H9 (cell line): ENCODE data around the gene TRA2B. TPM values are rescaled to one million over a fixed set of nuclear protein-coding genes. Genes with fewer than 3 reads are reported as not detected.

Source experiments
- DNase-seq: peaks from one replicate; pipeline ENCODE4 v3.0.0-alpha.2; 2017
- H2AFZ ChIP-seq: one replicate; pipeline ENCODE4 v1.6.1; 2013; ENCODE audit warnings: mild to moderate bottlenecking, low read length, control low read depth, moderate library complexity
- H2AK5ac ChIP-seq: 2 replicates; pipeline ENCODE4 v1.6.1; 2013; ENCODE audit warnings: low read length, control low read depth, mixed read lengths; ENCODE audit not compliant: insufficient read length
- H2BK120ac ChIP-seq: one replicate; pipeline ENCODE4 v1.6.1; 2013; ENCODE audit warnings: low read depth, mild to moderate bottlenecking, low read length, control low read depth, inconsistent platforms; ENCODE audit not compliant: poor library complexity, severe bottlenecking
- H2BK12ac ChIP-seq: 2 replicates; pipeline ENCODE4 v1.6.1; 2013; ENCODE audit warnings: low read length, control low read depth, mixed read lengths, low read depth; ENCODE audit not compliant: insufficient read length
- H2BK15ac ChIP-seq: 2 replicates; pipeline ENCODE4 v1.6.1; 2013; ENCODE audit warnings: low read depth, low read length, control low read depth
- H2BK20ac ChIP-seq: one replicate; pipeline ENCODE4 v1.6.1; 2013; ENCODE audit warnings: low read depth, mild to moderate bottlenecking, low read length, control low read depth, inconsistent platforms; ENCODE audit not compliant: poor library complexity, severe bottlenecking
- H2BK5ac ChIP-seq: 2 replicates; pipeline ENCODE4 v1.6.1; 2013; ENCODE audit warnings: low read length, control low read depth, mixed read lengths; ENCODE audit not compliant: insufficient read length
- H3K14ac ChIP-seq: 2 replicates; pipeline ENCODE4 v1.6.1; 2013; ENCODE audit warnings: low read length, control low read depth; ENCODE audit not compliant: insufficient read depth
- H3K18ac ChIP-seq: 2 replicates; pipeline ENCODE4 v1.6.1; 2013; ENCODE audit warnings: low read depth, mild to moderate bottlenecking, mixed read lengths, low read length, control low read depth; ENCODE audit not compliant: insufficient read length
- H3K23ac ChIP-seq: 2 replicates; pipeline ENCODE4 v1.6.1; 2013; ENCODE audit warnings: low read length, control low read depth, mixed read lengths, low read depth; ENCODE audit not compliant: insufficient read length
- H3K23me2 ChIP-seq: 2 replicates; pipeline ENCODE4 v1.6.1; 2013; ENCODE audit warnings: low read depth, mild to moderate bottlenecking, mixed read lengths, low read length, control low read depth; ENCODE audit not compliant: insufficient read length, poor library complexity, severe bottlenecking
- H3K27ac ChIP-seq: 2 replicates; pipeline ENCODE4 v1.5.1; 2013; ENCODE audit warnings: low read length, control low read depth, mixed read lengths, low read depth; ENCODE audit not compliant: insufficient read length
- H3K27me3 ChIP-seq: 2 replicates; pipeline ENCODE4 v1.6.1; 2013; ENCODE audit warnings: low read length, control low read depth, inconsistent platforms; ENCODE audit not compliant: insufficient read depth
- H3K4ac ChIP-seq: 2 replicates; pipeline ENCODE4 v1.6.1; 2013; ENCODE audit warnings: low read depth, mild to moderate bottlenecking, control low read depth, inconsistent platforms, low read length, moderate library complexity
- H3K4me1 ChIP-seq: 2 replicates; pipeline ENCODE4 v1.6.1; 2013; ENCODE audit warnings: low read length, control low read depth, inconsistent platforms; ENCODE audit not compliant: insufficient read depth
- H3K4me2 ChIP-seq: 2 replicates; pipeline ENCODE4 v1.6.1; 2013; ENCODE audit warnings: low read length, control low read depth, mixed read lengths; ENCODE audit not compliant: insufficient read length, insufficient read depth
- H3K56ac ChIP-seq: 2 replicates; pipeline ENCODE4 v1.6.1; 2013; ENCODE audit warnings: low read depth, mild to moderate bottlenecking, mixed read lengths, low read length, control low read depth; ENCODE audit not compliant: insufficient read length
- H3K79me1 ChIP-seq: 2 replicates; pipeline ENCODE4 v1.6.1; 2013; ENCODE audit warnings: low read depth, mild to moderate bottlenecking, moderate library complexity, low read length, control low read depth, inconsistent platforms; ENCODE audit not compliant: insufficient read depth, poor library complexity, severe bottlenecking
- H3K79me2 ChIP-seq: 2 replicates; pipeline ENCODE4 v1.6.1; 2013; ENCODE audit warnings: low read length, control low read depth, inconsistent platforms; ENCODE audit not compliant: insufficient read depth
- H3K9ac ChIP-seq: 2 replicates; pipeline ENCODE4 v1.6.1; 2013; ENCODE audit warnings: low read length, control low read depth, mixed read lengths; ENCODE audit not compliant: insufficient read length; ENCODE audit errors: extremely low read depth
- H3K9me3 ChIP-seq: one replicate; pipeline ENCODE4 v1.6.1; 2013; ENCODE audit warnings: low read depth, low read length, inconsistent platforms; ENCODE audit not compliant: control insufficient read depth
- H3T11ph ChIP-seq: one replicate; pipeline ENCODE4 v1.6.1; 2013; ENCODE audit warnings: mild to moderate bottlenecking, low read length, control low read depth, inconsistent platforms
- H4K20me1 ChIP-seq: one replicate; pipeline ENCODE4 v1.6.1; 2013; ENCODE audit not compliant: control insufficient read depth, insufficient read length, insufficient read depth
- H4K5ac ChIP-seq: 2 replicates; pipeline ENCODE4 v1.6.1; 2013; ENCODE audit warnings: low read depth, mild to moderate bottlenecking, mixed read lengths, low read length, control low read depth; ENCODE audit not compliant: insufficient read length
- H4K8ac ChIP-seq: replicated peaks from 2 replicates; pipeline ENCODE4 v1.6.1; 2013; ENCODE audit warnings: low read length, control low read depth, mixed read lengths, low read depth; ENCODE audit not compliant: insufficient read length
- H4K91ac ChIP-seq: 2 replicates; pipeline ENCODE4 v1.6.1; 2013; ENCODE audit warnings: low read depth, mild to moderate bottlenecking, moderate library complexity, mixed read lengths, low read length, control low read depth; ENCODE audit not compliant: insufficient read length
- H3K27ac Mint-ChIP-seq, 3 experiments: 2 replicates in 2 of 3; 3 replicates in 1 of 3; pipeline ENCODE4 v1.8.0; 2020 to 2021; ENCODE audit warnings: mixed read lengths in 3 of 3, mild to moderate bottlenecking in 1 of 3, moderate library complexity in 1 of 3
- H3K27me3 Mint-ChIP-seq: 2 replicates; pipeline ENCODE4 v1.8.0; 2021; ENCODE audit warnings: low read depth, mild to moderate bottlenecking, moderate library complexity, mixed read lengths
- H3K36me3 Mint-ChIP-seq, 3 experiments: 2 replicates in 2 of 3; 3 replicates in 1 of 3; pipeline ENCODE4 v1.8.0; 2020 to 2021; ENCODE audit warnings: low read depth in 3 of 3, mixed read lengths in 3 of 3; ENCODE audit not compliant: insufficient read depth in 1 of 3
- H3K4me1 Mint-ChIP-seq, 2 experiments: 2 replicates each; pipeline ENCODE4 v1.8.0; 2020; ENCODE audit warnings: mixed read lengths in 2 of 2
- H3K4me3 Mint-ChIP-seq, 2 experiments: 2 replicates in 1 of 2; 3 replicates in 1 of 2; pipeline ENCODE4 v1.8.0; 2020 to 2021; ENCODE audit warnings: mild to moderate bottlenecking in 2 of 2, mixed read lengths in 2 of 2, moderate library complexity in 1 of 2
- H3K9me3 Mint-ChIP-seq, 2 experiments: 2 replicates in 1 of 2; 3 replicates in 1 of 2; pipeline ENCODE4 v1.8.0; 2020; ENCODE audit warnings: mild to moderate bottlenecking in 2 of 2, mixed read lengths in 2 of 2, moderate library complexity in 1 of 2
- WGBS: extraction: QIAGEN DNeasy Blood & Tissue Kit; methylation state at CpG from one replicate; pipeline ENCODE4 v1.1.7; 2013; ENCODE audit warnings: missing lambda C conversion rate, low lambda C conversion rate, mixed read lengths; ENCODE audit not compliant: insufficient read length; ENCODE audit errors: extremely low coverage; 5-methylcytosine and 5-hydroxymethylcytosine counted together
- total RNA-seq: library from RNA; stranded (reverse); gene quantifications from 2 replicates; pipeline ENCODE4 v1.2.1, GENCODE V29; 2021
- TF ChIP-seq, protein P1 (sequence below): fragments of 200-600 bp; sonication (generic); conservative IDR thresholded peaks from 3 replicates; pipeline ENCODE4 v1.8.0; 2021; ENCODE audit warnings: antibody characterized with exemption, mild to moderate bottlenecking

Gene TRA2B
- total RNA-seq, 1 experiment from 2014 or later, result 344 TPM

DNA sequence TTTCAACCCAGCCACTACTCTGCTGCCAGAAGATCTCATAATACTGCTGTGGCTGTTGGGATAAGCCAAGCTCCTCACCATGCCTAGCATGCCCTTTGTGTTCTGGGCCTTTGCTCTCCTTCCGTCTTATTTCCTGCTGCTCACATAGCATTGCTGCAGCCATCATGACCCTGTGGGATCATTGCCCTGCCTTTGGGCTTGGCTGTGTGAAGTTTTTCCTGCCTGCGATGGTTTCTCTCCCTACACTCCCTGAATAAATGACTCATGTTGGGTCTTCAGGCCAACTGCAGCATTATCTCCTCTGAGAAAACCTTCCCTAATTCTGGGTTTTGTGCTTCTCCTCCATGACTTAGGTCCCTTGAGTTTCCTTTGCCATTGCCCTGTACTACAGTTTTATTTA is 20.8 kb upstream of the TRA2B start:
- no peak overlapping the region for H3K27ac Mint-ChIP-seq
- no CpG with 5 or more reads among the region's 2 CpGs for WGBS
- H3K4me3 Mint-ChIP-seq, result no peak overlapping the region

More for the DNA sequence above, 20.8 kb upstream of the TRA2B start:
- Histone ChIP-seq H3K4me1 (no peaks in the 10 kb centered on the region; the same call in 1 of the 2 replicates), H3K4me2 (no peak overlapping the region), H3K9me3 (no peaks in the 10 kb centered on the region), H3K18ac (no peak overlapping the region), H2BK12ac (no peak overlapping the region), H3K79me2 (no peaks in the 10 kb centered on the region), H3K9ac (no peak overlapping the region), H3K27ac (no peak overlapping the region), H4K91ac (no peak overlapping the region), H2BK120ac (no peak overlapping the region), H3K14ac (no peak overlapping the region), H3K23me2 (no peaks in the 10 kb centered on the region), H3K4ac (no peak overlapping the region), H2AK5ac (no peak overlapping the region), H4K20me1 (no peaks in the 10 kb centered on the region), H3K79me1 (no peaks in the 10 kb centered on the region), H3K27me3 (no peaks in the 10 kb centered on the region), H3K23ac (no peak overlapping the region), H2BK15ac (no peak overlapping the region), H3K56ac (no peak overlapping the region), H2AFZ (no peak overlapping the region), H3T11ph (no peak overlapping the region), H4K8ac (no peak overlapping the region), H4K5ac (no peak overlapping the region), H2BK20ac (no peak overlapping the region), H2BK5ac (no peak overlapping the region)
- H3K36me3 Mint-ChIP-seq, result no peaks in the 10 kb centered on the region
- no peaks in the 10 kb centered on the region for H3K9me3 Mint-ChIP-seq
- no peak for DNase-seq
- no peaks in the 10 kb centered on the region; a peak in 1 of 4 replicates for H3K4me1 Mint-ChIP-seq
- TF ChIP-seq, protein P1, sequence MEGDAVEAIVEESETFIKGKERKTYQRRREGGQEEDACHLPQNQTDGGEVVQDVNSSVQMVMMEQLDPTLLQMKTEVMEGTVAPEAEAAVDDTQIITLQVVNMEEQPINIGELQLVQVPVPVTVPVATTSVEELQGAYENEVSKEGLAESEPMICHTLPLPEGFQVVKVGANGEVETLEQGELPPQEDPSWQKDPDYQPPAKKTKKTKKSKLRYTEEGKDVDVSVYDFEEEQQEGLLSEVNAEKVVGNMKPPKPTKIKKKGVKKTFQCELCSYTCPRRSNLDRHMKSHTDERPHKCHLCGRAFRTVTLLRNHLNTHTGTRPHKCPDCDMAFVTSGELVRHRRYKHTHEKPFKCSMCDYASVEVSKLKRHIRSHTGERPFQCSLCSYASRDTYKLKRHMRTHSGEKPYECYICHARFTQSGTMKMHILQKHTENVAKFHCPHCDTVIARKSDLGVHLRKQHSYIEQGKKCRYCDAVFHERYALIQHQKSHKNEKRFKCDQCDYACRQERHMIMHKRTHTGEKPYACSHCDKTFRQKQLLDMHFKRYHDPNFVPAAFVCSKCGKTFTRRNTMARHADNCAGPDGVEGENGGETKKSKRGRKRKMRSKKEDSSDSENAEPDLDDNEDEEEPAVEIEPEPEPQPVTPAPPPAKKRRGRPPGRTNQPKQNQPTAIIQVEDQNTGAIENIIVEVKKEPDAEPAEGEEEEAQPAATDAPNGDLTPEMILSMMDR, result no peak
- H3K27me3 Mint-ChIP-seq, result peaks cover 6% of the 10 kb centered on the region; the same call in 1 of the 2 replicates
